Stimulated activated effector memory CD8-positive, alpha-beta T cell treated with anti-CD3 and anti-CD28 coated beads, Interleukin-12 subunit alpha, Interleukin-12 subunit beta, amount 100 ng/mL, for 72 hours (primary cell): ENCODE data around the gene ZNF500.

Experiments
- ATAC-seq: fragments of 150-1000 bp; cut with Tn5 transposase; 2 replicates; pipeline ENCODE4 v1.10.0; 2021
- DNase-seq, 2 donors: peaks; one replicate each; pipeline ENCODE4 v3.0.0; 2021 to 2022; ENCODE audit warnings: low spot score in 2 of 2
- H3K27ac Mint-ChIP-seq: one replicate; pipeline ENCODE4 v1.8.0; 2022; ENCODE audit warnings: mild to moderate bottlenecking, mixed read lengths
- H3K36me3 Mint-ChIP-seq: one replicate; pipeline ENCODE4 v1.8.0; 2022; ENCODE audit warnings: mild to moderate bottlenecking, mixed read lengths
- H3K4me1 Mint-ChIP-seq: one replicate; pipeline ENCODE4 v1.8.0; 2022; ENCODE audit warnings: mixed read lengths
- H3K4me3 Mint-ChIP-seq: one replicate; pipeline ENCODE4 v1.8.0; 2022; ENCODE audit warnings: mild to moderate bottlenecking, mixed read lengths
- H3K9me3 Mint-ChIP-seq: one replicate; pipeline ENCODE4 v1.8.0; 2022; ENCODE audit warnings: mixed read lengths

ZNF500 gene

DNA sequence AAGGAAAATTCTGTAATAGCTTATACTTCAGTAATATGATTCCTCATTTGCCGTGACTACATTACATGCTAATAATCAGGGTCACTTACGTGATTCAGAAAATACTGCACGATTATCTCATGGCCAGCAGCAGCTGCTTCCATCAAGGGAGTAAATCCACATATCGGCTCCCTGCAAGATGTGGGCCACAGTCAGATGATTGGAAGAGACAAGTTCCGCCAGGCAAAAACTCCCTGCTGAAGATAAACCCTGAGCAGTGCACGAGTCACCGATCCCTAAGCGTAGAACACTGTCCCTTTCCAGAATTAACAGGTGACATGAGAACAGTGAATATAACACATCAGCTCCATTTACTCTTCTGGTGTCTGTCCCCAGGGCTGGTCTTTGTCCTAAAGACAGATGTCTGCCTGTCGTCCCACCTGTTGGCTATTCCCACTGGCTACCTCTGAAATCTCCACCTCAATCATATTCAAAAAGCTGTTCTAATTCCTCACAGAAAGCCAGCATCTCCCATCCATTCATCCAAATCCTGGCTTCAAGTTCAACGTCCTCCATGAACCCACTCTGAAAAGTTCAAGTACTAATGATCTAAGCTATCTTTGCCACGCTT is 42.2 kb downstream of the ZNF500 start:
- Mint-ChIP-seq H3K36me3 (peaks cover 18% of the 10 kb centered on the region), H3K27ac (no peak overlapping the region)

DNA sequence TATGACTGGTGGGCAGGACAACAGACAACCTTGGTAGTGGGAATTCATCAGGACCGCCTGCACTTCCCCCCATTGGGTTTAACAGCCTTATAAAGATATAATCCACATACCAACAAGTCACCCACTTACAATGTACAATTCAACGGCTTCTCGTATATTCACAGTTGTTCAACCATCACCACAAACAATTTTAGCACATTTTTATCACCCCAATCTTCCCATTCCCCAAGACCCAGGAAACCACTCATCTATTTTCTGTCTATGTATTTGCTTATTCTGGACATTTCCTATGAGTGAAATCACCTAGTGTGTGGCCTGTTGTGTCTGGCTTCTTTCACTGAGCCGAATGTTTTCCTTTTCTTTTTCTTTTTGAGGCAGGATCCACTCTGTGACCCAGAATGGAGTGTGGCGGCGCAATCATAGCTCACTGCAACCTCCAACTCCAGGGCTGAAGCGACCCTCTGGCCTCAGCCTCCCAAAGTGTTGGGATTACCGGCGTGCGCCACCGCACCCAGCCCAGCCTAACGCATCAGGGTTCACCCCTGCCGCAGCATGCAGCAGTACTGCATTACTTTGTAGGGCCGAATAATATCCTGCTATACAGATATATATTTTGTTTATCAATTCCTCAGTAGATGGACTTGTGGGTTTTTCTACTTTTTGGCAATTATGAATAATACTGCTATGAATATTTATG is 43.7 kb downstream of the ZNF500 start:
- no peak overlapping the region for H3K27ac Mint-ChIP-seq
- ATAC-seq (no peak), DNase-seq (no peak)
- no peaks in the 10 kb centered on the region for H3K9me3 Mint-ChIP-seq
- H3K36me3 Mint-ChIP-seq, result peaks cover 13% of the 10 kb centered on the region
- no peak overlapping the region for H3K4me3 Mint-ChIP-seq
- H3K4me1 Mint-ChIP-seq, result no peaks in the 10 kb centered on the region

More for the DNA sequence above, 42.2 kb downstream of the ZNF500 start:
- Mint-ChIP-seq H3K4me1 (no peaks in the 10 kb centered on the region), H3K9me3 (no peaks in the 10 kb centered on the region), H3K4me3 (no peak overlapping the region)
- DNase-seq, result no peak
- ATAC-seq, result no peak

DNA sequence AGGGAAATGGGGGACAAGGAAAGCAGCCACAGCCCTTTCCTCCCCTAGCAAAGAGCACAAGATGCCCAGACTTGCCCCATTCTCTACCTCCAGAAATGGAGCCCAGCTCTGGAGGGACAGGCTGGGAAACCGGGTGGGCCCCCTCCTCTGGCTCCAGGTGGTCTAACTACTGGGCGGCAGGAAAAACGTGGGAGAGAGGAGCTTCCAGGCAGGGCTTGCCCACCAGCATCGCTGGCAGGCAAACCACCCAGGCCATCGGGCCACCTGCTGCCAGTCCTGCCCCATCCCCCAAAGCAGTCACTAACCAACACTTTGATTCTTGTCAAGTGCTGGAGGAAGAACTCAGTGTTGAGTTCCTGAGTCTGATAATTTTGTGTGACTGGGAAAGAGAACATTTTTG is 48.5 kb downstream of the ZNF500 start:
- ATAC-seq (no peak), DNase-seq (no peak)
- Mint-ChIP-seq H3K4me1 (no peaks in the 10 kb centered on the region), H3K27ac (no peak overlapping the region), H3K4me3 (no peak overlapping the region), H3K36me3 (peaks cover 30% of the 10 kb centered on the region), H3K9me3 (no peaks in the 10 kb centered on the region)

DNA sequence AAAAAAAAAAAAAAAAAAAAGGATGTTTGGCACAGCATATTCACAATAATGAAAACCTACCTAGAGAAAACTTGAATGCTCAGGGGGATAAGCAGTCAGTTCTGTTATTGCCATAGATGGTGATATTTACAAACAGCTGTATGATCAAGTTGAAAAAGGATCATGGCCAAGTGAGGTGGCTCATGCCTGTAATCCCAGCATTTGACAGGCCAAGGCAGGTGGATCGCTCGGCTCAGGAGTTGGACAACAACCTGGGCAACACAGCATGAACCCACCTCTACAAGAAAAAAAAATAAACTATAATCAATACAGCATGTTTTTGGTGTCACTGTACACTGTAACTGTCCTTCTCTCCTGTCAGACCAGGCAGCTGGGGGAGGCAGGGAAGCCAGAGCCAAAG is 52.0 kb downstream of the ZNF500 start:
- Mint-ChIP-seq H3K27ac (peak overlapping the region; percentile 34), H3K36me3 (peaks cover 62% of the 10 kb centered on the region)

DNA sequence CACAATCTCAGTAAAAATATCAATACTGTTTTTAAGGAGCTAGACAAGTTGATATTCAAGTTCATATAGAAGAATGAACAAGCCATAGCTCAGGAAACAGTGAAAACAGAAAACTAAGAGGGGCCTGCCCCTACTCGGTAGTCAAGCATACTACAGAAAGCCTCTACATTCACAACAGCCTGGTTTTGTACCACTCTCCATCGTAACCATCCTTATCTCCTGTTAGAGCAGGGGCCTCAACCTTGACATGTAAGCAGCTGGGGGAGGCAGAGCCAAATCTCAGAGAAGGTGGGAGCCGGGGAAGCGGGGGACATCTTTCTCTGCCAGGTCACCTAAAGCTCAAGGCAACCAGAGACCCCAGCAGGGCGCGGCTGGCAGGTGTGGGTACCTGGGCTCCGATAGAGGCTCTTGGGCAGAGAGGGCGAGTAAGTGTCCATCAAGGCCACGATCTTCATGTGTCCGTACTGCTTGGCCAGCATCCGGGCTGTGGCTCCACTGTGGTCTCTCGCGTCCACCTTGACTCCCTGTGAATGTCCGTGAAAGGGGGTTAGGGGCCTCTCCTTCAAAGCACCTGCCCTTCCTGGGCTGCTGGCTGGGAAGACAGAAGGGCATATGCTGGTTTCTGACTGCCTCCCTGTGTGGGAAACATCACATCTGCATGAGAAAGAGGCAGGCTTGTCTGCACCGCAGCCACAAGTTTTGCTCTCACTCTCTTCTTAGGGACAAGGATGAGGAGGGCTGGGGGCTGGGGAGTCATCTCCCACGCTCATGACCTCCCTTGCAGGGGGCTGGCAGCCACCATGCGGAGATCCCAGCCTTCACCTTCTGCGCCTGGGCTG is 53.1 kb downstream of the ZNF500 start:
- no peak for ATAC-seq
- no peaks in the 10 kb centered on the region for H3K9me3 Mint-ChIP-seq
- peaks cover 74% of the 10 kb centered on the region for H3K36me3 Mint-ChIP-seq

More for the DNA sequence above, 52.0 kb downstream of the ZNF500 start:
- Mint-ChIP-seq H3K4me3 (no peak overlapping the region), H3K4me1 (no peaks in the 10 kb centered on the region), H3K9me3 (no peaks in the 10 kb centered on the region)
- no peak for DNase-seq
- no peak for ATAC-seq

DNA sequence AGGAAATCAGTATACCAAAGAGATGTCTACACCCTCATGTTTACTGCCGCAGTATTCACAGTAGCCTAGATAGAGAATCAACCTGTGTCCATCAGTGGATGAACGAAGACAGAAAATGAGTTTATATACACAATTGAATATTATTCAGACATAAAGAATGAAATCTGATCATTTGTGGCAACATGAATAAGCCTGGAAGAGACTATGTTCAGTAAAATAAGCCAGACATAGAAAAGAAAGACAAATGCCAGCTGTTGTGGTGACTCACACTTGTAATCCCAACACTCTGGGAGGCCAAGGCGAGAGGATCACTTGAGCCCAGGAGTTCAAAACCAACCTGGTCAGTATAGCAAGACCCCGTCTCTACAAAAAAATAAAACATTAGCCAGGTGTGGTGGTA is 57.5 kb downstream of the ZNF500 start:
- no peak for ATAC-seq
- DNase-seq, result no peak
- H3K4me3 Mint-ChIP-seq, result no peak overlapping the region
- H3K36me3 Mint-ChIP-seq, result peaks cover 91% of the 10 kb centered on the region
- no peaks in the 10 kb centered on the region for H3K9me3 Mint-ChIP-seq
- H3K4me1 Mint-ChIP-seq, result peaks cover 6% of the 10 kb centered on the region
- no peak overlapping the region for H3K27ac Mint-ChIP-seq

More for the DNA sequence above, 53.1 kb downstream of the ZNF500 start:
- H3K4me3 Mint-ChIP-seq, result no peak overlapping the region
- DNase-seq, result no peak
- H3K27ac Mint-ChIP-seq, result no peak overlapping the region
- no peaks in the 10 kb centered on the region for H3K4me1 Mint-ChIP-seq

DNA sequence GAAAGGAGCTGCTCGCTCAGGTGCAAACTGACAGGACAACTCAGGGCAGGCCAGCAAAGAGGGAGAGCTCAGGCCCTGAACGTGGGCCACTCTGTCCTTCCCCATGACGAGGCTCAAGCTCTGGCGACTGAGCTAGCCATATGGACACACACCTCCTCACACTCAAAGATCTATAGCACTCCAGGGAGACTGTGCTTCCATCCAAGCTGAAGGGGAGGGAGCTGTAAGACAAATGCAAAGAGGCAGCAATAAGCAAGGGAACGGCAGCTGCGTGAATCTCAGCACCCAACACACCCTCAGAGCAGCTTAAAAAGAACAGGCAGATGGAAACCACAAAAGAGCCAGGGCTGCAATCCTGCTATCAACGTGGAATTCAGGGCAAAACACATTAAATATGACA is 60.1 kb downstream of the ZNF500 start:
- peaks cover 72% of the 10 kb centered on the region for H3K36me3 Mint-ChIP-seq
- DNase-seq (no peak), ATAC-seq (no peak)
- H3K9me3 Mint-ChIP-seq, result no peaks in the 10 kb centered on the region
- H3K4me1 Mint-ChIP-seq, result peaks cover 6% of the 10 kb centered on the region
- no peak overlapping the region for H3K27ac Mint-ChIP-seq
- no peak overlapping the region for H3K4me3 Mint-ChIP-seq

DNA sequence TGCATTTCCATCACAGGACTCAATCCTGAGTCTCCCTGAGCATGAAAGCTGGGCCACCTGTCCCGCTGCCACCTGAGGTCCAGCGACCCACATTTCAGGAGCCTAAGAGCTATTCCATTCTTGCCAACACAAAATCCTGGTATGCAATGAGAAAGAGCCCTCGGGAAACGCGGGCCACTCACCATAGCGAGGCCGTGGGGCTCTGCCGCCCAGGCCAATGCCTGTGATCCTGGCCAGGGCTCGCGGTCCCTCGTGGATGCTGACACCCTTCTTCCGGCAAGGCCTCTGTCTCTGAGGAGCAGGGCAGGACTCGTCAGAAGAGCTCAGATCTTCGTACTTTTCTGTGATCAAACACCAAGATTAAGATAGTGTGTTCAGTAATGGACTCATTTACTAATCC is 62.0 kb downstream of the ZNF500 start:
- Mint-ChIP-seq H3K9me3 (no peaks in the 10 kb centered on the region), H3K36me3 (peaks cover 59% of the 10 kb centered on the region), H3K27ac (no peak overlapping the region), H3K4me3 (no peak overlapping the region), H3K4me1 (peaks cover 6% of the 10 kb centered on the region)
- ATAC-seq, result no peak
- DNase-seq, result no peak

DNA sequence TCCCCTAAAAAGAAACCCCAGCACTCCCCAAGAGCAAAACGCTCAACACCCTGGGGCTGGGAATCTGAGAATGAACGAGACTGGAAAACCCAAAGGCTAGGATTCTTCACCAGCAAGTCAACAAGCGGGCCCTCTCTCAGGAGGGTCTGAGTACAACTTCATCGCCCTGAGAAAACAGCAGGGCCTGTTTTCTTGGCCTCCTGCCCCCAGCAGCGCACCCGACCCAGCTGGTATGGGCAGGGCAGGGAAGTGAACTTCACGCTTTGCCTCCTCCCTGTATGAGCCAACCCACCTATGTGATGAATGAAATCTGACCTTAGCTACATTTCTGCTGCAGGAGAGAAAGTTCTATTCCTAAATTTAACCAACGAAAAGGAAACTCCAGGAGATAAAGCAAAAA is 62.5 kb downstream of the ZNF500 start:
- DNase-seq (no peak), ATAC-seq (no peak)
- no peak overlapping the region for H3K4me3 Mint-ChIP-seq
- no peak overlapping the region for H3K27ac Mint-ChIP-seq
- peaks cover 6% of the 10 kb centered on the region for H3K4me1 Mint-ChIP-seq
- H3K9me3 Mint-ChIP-seq, result no peaks in the 10 kb centered on the region
- H3K36me3 Mint-ChIP-seq, result peaks cover 59% of the 10 kb centered on the region

DNA sequence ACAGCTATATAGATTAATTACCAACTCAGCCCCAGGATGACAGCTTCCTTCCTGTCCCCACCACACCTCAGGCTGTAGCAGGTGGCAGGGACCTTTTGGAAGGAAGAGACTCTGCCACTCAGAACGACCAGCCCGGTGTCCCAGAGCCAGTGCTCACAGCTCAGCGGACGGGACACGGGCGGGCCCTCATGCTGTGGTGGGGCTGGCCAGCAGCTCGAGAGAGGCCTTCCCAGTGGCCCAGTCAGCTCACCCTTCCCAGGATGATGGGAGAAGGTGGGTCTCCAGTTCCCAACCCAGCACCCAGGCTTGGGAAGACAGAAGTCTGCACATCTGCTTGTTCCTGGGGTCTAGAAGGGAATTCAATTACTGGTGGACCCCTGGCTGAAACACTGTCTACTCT is 63.1 kb downstream of the ZNF500 start:
- no peak for ATAC-seq

DNA sequence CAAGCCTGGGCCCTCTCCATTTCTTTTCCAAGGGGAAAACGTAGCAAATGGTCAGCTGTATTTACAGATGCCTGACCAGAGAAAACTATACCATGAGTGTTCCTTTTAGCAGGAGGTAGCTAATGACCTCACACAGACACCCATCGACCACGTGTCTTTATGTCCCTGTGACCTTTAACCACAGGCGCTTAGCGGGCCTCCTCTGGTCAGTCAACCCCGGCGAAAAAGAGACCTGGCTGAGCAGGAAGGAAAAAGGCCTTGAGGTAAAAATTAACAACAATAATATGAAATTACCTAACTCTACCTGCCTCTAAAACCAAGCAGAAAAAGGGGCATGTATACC is 64.5 kb downstream of the ZNF500 start:
- ATAC-seq, result no peak
- Mint-ChIP-seq H3K4me3 (no peak overlapping the region), H3K27ac (peak overlapping the region; percentile 37), H3K36me3 (peaks cover 48% of the 10 kb centered on the region), H3K4me1 (peaks cover 6% of the 10 kb centered on the region), H3K9me3 (no peaks in the 10 kb centered on the region)
- no peak for DNase-seq

More for the DNA sequence above, 63.1 kb downstream of the ZNF500 start:
- DNase-seq, result no peak
- no peak overlapping the region for H3K27ac Mint-ChIP-seq
- H3K4me1 Mint-ChIP-seq, result peaks cover 6% of the 10 kb centered on the region
- H3K4me3 Mint-ChIP-seq, result no peak overlapping the region
- no peaks in the 10 kb centered on the region for H3K9me3 Mint-ChIP-seq
- peaks cover 59% of the 10 kb centered on the region for H3K36me3 Mint-ChIP-seq

DNA sequence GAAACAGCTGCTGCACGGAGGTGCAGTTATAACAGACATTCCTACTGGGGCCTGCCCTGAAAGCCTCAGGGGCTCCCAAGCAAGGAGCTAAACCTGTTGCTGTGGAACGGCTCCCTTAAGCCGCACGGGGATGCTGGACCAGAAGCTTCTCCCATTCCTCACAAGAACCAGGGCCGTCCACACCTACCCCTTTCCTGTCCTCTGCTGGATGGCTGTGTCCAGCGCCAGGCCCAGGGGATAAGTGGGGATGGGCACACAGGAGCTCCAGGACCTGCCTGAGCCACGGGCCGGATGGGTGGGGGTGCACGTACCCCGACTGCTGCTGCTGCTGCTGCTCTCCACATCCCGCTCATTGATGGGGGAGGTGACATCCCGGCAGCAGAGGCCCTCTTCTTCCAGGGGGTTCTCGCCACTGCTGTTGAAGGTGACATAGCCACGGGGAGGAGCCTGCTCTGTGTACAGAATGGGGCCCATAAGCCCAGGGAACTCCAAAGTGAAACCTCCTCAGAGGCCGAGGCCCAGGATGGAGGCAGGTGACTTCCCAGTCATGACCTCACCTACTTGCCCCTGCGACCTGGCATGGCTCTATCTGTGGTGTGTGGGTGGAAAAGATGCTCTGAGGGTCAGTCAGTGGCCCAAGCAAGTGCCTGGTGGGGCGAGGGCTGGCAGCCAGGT is 65.0 kb downstream of the ZNF500 start:
- DNase-seq (no peak), ATAC-seq (no peak)
- Mint-ChIP-seq H3K27ac (peak overlapping the region; percentile 37), H3K9me3 (no peaks in the 10 kb centered on the region), H3K4me3 (no peak overlapping the region), H3K4me1 (peaks cover 4% of the 10 kb centered on the region), H3K36me3 (peaks cover 46% of the 10 kb centered on the region)

DNA sequence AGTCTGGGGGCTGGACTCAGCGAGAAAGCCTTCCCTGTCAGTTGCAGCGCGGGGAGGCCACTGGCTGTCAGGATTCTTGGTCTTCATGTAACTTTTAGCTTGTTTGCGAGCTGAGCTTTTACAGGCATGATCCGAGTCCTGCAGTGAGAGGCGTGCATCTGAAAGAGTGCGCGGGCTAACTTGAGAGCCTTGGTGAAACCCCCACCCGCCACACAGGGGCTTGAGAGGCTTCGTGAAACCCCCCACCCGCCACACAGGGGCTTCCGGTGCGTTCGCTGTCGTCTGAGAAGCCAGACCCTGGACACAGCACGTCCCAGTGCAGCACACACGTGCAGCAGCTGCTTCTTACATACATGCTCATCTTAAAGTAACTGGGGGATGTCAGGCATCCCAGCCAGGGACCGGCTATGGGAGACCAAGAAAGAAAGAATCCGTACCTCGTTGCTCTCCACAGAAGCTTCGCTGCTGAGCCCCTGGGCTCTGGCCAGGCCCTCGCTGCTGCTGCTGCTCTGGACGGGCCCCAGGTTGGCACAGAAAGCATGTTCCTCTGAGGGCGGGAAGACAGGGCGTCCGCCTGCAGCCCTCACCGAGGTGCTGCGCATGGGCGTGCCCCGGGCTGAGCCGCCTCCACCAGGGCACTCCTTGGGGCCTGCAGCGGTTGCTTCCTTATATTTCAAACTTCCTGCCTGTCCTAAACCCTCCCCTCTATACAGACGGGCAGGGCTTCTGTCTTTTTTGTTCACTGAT is 65.8 kb downstream of the ZNF500 start:
- ATAC-seq (no peak), DNase-seq (no peak)
- no peaks in the 10 kb centered on the region for H3K4me1 Mint-ChIP-seq
- H3K4me3 Mint-ChIP-seq, result no peak overlapping the region
- peaks cover 48% of the 10 kb centered on the region for H3K36me3 Mint-ChIP-seq
- H3K27ac Mint-ChIP-seq, result peak overlapping the region; percentile 48
- H3K9me3 Mint-ChIP-seq, result no peaks in the 10 kb centered on the region

DNA sequence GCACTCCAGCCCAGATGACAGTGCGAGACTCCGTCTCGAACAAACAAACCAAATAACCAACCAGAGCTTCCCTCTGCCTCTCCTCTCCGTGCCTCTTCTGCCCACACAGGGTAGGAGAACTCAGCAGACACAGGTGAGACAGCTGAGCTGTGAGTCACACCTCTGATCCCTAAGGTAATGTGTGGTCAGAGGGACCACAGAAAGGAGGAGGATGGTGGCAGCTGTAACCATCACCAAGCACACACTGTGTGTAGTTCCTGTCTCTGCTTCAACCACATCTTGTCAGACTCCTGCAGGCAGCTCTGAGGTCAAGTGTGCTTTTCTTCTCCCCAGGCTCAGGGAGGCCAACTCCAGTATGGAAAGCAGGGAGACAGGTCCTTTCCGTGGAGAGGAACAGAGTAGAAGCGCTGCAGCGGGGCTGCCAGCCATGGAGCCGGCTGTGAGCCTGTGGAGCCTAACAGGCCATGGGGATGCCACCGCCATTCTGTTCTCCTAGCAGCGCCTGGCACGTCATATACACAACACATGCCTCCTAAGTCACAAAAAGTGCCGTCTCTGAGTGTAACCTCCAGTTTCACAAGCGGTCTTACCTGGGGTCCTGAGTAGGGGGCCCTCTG is 66.5 kb downstream of the ZNF500 start:
- ATAC-seq (peak; percentile 74), DNase-seq (no peak)
- H3K4me3 Mint-ChIP-seq, result no peak overlapping the region
- no peaks in the 10 kb centered on the region for H3K9me3 Mint-ChIP-seq
- peaks cover 48% of the 10 kb centered on the region for H3K36me3 Mint-ChIP-seq
- no peak overlapping the region for H3K27ac Mint-ChIP-seq
- H3K4me1 Mint-ChIP-seq, result peaks cover 2% of the 10 kb centered on the region
